GM06990 (cell line): ENCODE data around the gene TMCC1.

Experiments
- DNase-seq: peaks from one replicate; pipeline ENCODE4 v3.0.0-alpha.2; 2011; ENCODE audit not compliant: insufficient read length; ENCODE audit errors: extremely low read depth
- H3K27me3 ChIP-seq: replicated peaks from 2 replicates; pipeline ENCODE4 v1.6.0; 2011; ENCODE audit warnings: low read length; ENCODE audit not compliant: control insufficient read depth, insufficient read depth
- H3K36me3 ChIP-seq: 2 replicates; pipeline ENCODE4 v1.5.1; 2011; ENCODE audit warnings: low read length; ENCODE audit not compliant: control insufficient read depth, insufficient read depth
- H3K4me3 ChIP-seq: replicated peaks from 2 replicates; pipeline ENCODE4 v1.5.1; 2011; ENCODE audit warnings: low read depth, mild to moderate bottlenecking, control low read depth, low read length
- TF ChIP-seq, protein P1 (sequence below): IDR thresholded peaks from 2 replicates; pipeline ENCODE4 v1.5.1; 2011; ENCODE audit warnings: low read length, control low read depth, mild to moderate bottlenecking, inconsistent platforms; ENCODE audit not compliant: insufficient read depth, poor library complexity, severe bottlenecking

The TMCC1 gene

DNA sequence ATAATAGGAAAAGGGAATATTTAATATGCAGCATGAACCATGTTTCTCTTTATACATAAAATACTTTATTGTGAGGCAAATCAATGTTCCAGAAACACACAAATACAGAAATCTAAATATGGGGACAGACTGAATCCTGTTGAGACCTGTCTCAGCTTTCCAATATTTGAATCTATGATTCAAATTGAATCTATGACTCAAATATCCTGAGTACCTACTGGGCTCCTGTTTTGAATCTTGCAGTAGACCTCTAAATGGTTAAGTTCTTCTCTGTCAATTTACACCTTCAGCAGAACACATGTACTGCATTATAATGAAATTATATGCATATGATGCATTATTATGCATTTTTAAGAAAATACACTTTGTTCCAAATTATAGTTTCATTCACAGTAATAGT lies 143.8 kb downstream of the TMCC1 start:
- DNase-seq, result no peak
- no peak overlapping the region for H3K4me3 ChIP-seq
- H3K36me3 ChIP-seq, result no peaks in the 10 kb centered on the region
- TF ChIP-seq, protein P1, sequence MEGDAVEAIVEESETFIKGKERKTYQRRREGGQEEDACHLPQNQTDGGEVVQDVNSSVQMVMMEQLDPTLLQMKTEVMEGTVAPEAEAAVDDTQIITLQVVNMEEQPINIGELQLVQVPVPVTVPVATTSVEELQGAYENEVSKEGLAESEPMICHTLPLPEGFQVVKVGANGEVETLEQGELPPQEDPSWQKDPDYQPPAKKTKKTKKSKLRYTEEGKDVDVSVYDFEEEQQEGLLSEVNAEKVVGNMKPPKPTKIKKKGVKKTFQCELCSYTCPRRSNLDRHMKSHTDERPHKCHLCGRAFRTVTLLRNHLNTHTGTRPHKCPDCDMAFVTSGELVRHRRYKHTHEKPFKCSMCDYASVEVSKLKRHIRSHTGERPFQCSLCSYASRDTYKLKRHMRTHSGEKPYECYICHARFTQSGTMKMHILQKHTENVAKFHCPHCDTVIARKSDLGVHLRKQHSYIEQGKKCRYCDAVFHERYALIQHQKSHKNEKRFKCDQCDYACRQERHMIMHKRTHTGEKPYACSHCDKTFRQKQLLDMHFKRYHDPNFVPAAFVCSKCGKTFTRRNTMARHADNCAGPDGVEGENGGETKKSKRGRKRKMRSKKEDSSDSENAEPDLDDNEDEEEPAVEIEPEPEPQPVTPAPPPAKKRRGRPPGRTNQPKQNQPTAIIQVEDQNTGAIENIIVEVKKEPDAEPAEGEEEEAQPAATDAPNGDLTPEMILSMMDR, result no peak
- no peaks in the 10 kb centered on the region for H3K27me3 ChIP-seq

DNA sequence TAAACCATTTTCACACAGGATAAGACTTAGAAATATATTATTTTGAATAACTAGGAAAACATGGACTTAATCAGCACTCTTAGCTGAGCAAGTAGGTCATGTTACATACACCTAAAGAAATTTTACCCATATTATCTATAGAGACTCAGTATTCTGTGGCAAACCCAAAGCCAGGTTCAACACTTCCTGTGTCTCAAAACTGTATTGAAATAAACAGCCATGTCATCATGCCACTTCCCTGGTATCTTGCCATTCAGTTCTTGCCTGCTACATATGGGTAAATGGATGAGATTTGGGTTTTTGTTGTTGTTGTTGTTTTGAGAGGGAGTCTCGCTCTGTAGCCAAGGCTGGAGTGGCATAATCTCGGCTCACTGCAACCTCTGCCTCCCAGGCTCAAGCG lies 145.5 kb downstream of the TMCC1 start:
- no peak overlapping the region for H3K4me3 ChIP-seq
- no peaks in the 10 kb centered on the region for H3K27me3 ChIP-seq
- TF ChIP-seq, protein P1, result no peak
- no peak for DNase-seq
- H3K36me3 ChIP-seq, result no peaks in the 10 kb centered on the region

DNA sequence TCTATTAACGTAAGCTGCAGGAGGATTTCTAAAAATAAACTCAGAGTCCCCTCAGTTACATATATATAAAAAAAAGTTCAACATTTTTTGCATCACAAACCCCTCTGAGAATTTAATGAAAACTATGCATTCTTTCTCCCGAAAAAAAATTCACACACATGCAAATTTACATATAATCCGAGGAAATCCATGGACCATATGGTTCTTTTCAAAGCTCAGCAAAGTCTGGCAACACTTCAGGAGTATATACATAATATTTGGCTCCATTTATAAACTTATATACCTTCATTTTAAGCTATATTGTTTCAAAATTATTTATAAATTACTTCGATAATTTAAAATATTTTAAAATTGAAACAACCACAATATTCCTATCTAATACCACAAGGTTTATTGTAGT lies 146.4 kb downstream of the TMCC1 start:
- TF ChIP-seq, protein P1, result no peak
- H3K4me3 ChIP-seq, result no peak overlapping the region
- DNase-seq, result no peak
- no peaks in the 10 kb centered on the region for H3K36me3 ChIP-seq
- H3K27me3 ChIP-seq, result no peaks in the 10 kb centered on the region

DNA sequence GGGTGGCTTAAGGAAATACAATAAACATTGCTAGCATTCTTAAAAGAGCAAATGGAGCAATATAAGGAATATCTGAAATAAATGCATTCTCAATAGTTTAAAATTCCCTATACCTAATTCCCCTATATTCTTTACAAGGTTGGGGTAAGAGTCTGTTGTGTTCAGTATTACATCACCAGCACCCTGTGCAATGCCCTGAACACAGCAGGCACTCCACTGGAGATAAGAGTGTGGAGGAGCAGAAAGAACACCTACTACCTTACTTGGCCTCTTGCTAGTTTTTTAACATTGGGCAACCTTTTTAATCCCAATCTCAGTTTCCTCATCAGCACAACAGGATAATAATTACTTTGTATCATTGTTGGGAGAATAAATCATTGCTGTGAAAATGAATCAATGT lies 146.9 kb downstream of the TMCC1 start:
- Histone ChIP-seq H3K27me3 (no peaks in the 10 kb centered on the region), H3K36me3 (no peaks in the 10 kb centered on the region), H3K4me3 (no peak overlapping the region)
- TF ChIP-seq, protein P1, result no peak
- no peak for DNase-seq

DNA sequence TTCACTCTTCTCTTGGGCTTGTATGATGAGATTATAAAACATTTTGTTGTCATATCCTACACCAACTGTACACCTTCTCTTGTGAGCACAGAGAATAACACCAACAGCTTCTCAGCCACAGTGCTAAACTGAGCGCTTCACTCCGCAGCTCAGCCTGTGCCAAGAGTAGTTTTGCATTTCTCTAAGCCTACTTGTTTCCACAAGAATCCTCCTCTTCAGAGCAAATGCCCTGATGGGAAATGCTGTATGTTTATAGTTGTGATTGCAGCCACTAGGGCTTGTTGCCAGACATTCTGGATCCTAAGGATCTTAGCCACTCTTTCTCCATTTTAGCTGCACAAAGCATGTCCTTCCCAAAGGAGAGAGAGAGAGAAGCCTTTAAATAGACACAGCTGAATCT lies 148.3 kb downstream of the TMCC1 start:
- no peak for DNase-seq
- TF ChIP-seq, protein P1, result no peak
- H3K36me3 ChIP-seq, result no peaks in the 10 kb centered on the region
- no peaks in the 10 kb centered on the region for H3K27me3 ChIP-seq
- no peak overlapping the region for H3K4me3 ChIP-seq

DNA sequence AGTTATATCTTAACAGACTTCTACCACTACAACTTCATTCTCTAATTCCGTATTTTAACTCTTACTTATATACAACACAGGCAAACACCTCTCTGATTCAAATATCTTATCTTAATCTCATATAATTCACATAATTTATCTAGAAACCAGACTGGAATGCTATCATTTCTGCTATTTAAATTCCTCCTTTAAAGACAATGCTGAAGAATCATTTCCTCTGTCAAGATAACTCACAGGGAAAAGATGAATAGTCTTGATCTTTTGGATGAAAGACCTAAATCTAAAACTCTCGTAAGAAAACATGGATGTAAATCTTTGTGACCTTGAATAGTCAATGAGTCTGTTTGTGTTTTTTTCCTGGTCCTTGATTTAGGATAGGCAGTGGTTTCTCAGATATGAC lies 151.7 kb downstream of the TMCC1 start:
- Histone ChIP-seq H3K4me3 (no peak overlapping the region), H3K36me3 (no peaks in the 10 kb centered on the region), H3K27me3 (no peaks in the 10 kb centered on the region)
- TF ChIP-seq, protein P1, result no peak
- DNase-seq, result no peak
